Ovary (tissue), 3 donors: Measurements from ENCODE around the gene IMMT.

Experiments
- POLR2A ChIP-seq: fragments of 450-650 bp; IDR thresholded peaks from one replicate; pipeline ENCODE4 v1.6.1; 2017; ENCODE audit warnings: antibody characterized with exemption, mild to moderate bottlenecking, moderate library complexity
- TF ChIP-seq, protein P1 (sequence below), 3 donors: fragments of 450-650 bp in 2 of 3; fragments of 200-600 bp in 1 of 3; IDR thresholded peaks; one replicate each; pipeline versions ENCODE4 v1.5.1 to v1.8.0; 2016 to 2022; ENCODE audit warnings: antibody characterized with exemption in 3 of 3, mild to moderate bottlenecking in 1 of 3
- donor health status: DM: no; HTN: no; CAD: no.

DNA sequence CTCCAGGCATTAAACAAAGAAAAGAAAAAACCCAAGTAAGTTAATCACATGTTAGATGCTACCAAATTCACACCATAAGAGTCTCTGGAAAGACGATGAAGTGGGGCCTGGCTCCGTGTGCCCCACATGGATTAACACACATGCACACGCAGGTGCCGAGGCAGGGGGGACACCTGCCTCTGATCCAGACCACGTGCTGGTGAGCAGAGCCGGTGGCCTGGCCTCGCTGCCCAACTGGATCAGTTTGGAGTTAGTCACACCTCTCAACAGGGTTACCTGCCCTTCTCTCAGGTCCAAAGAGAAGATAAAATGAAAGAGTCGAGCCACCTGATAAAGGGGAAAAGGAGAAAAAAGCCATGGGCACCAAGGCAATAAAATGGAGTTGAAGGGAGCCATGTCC is 44.5 kb upstream of the IMMT start:
- no peak for TF ChIP-seq POLR2A
- TF ChIP-seq, protein P1, sequence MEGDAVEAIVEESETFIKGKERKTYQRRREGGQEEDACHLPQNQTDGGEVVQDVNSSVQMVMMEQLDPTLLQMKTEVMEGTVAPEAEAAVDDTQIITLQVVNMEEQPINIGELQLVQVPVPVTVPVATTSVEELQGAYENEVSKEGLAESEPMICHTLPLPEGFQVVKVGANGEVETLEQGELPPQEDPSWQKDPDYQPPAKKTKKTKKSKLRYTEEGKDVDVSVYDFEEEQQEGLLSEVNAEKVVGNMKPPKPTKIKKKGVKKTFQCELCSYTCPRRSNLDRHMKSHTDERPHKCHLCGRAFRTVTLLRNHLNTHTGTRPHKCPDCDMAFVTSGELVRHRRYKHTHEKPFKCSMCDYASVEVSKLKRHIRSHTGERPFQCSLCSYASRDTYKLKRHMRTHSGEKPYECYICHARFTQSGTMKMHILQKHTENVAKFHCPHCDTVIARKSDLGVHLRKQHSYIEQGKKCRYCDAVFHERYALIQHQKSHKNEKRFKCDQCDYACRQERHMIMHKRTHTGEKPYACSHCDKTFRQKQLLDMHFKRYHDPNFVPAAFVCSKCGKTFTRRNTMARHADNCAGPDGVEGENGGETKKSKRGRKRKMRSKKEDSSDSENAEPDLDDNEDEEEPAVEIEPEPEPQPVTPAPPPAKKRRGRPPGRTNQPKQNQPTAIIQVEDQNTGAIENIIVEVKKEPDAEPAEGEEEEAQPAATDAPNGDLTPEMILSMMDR (IDR thresholded peaks at IDR 0.05), result no peak
